WTC11 (cell line): Measurements from ENCODE around the gene SYNE3. TPM values are rescaled to one million over a fixed set of nuclear protein-coding genes. Genes with fewer than 3 reads are reported as not detected.

ENCODE experiments used
- ATF1 ChIP-seq: sonication (generic); formaldehyde crosslinking; IDR thresholded peaks from 2 replicates; pipeline ENCODE4 v1.8.1; 2023; ENCODE audit warnings: mild to moderate bottlenecking, moderate library complexity, missing genetic modification reagents
- ATF3 ChIP-seq: sonication (generic); formaldehyde crosslinking; conservative IDR thresholded peaks from 2 replicates; pipeline ENCODE4 v1.8.1; 2022; ENCODE audit warnings: mild to moderate bottlenecking, missing genetic modification reagents
- CBFB ChIP-seq: sonication (generic); formaldehyde crosslinking; IDR thresholded peaks from 2 replicates; pipeline ENCODE4 v1.8.1; 2022; ENCODE audit warnings: mild to moderate bottlenecking, low read depth, missing genetic modification reagents
- CDX4 ChIP-seq: fragments of 250-450 bp; sonication (Bioruptor Pico); IDR thresholded peaks from 2 replicates; pipeline ENCODE4 v1.9.0; 2021; ENCODE audit warnings: moderate library complexity, mild to moderate bottlenecking, inconsistent platforms, borderline replicate concordance
- ERG ChIP-seq: fragments of 250-450 bp; sonication (Bioruptor Pico); IDR thresholded peaks from 2 replicates; pipeline ENCODE4 v1.8.0; 2021; ENCODE audit warnings: mild to moderate bottlenecking
- FOXP1 ChIP-seq: sonication (generic); formaldehyde crosslinking; IDR thresholded peaks from 2 replicates; pipeline ENCODE4 v1.8.0; 2022; ENCODE audit warnings: missing genetic modification reagents, mild to moderate bottlenecking, moderate library complexity, borderline replicate concordance
- HMGA2 ChIP-seq: fragments of 250-450 bp; sonication (Bioruptor Pico); IDR thresholded peaks from 2 replicates; pipeline ENCODE4 v1.4.0; 2021; ENCODE audit warnings: mild to moderate bottlenecking, moderate library complexity
- MXD4 ChIP-seq: fragments of 250-450 bp; sonication (Bioruptor Pico); IDR thresholded peaks from 2 replicates; pipeline ENCODE4 v1.8.0; 2021; ENCODE audit warnings: mild to moderate bottlenecking, moderate library complexity, borderline replicate concordance
- NR1H2 ChIP-seq: sonication (generic); formaldehyde crosslinking; IDR thresholded peaks from 2 replicates; pipeline ENCODE4 v1.9.0; 2021; ENCODE audit warnings: mild to moderate bottlenecking, moderate library complexity, missing genetic modification reagents
- NR2C2 ChIP-seq: sonication (generic); formaldehyde crosslinking; IDR thresholded peaks from 2 replicates; pipeline ENCODE4 v1.8.0; 2022; ENCODE audit warnings: mild to moderate bottlenecking, missing genetic modification reagents
- OVOL2 ChIP-seq: fragments of 250-450 bp; sonication (Bioruptor Pico); IDR thresholded peaks from 2 replicates; pipeline ENCODE4 v1.9.0; 2021; ENCODE audit warnings: mild to moderate bottlenecking, borderline replicate concordance
- SOX15 ChIP-seq: fragments of 250-450 bp; sonication (Bioruptor Pico); IDR thresholded peaks from 2 replicates; pipeline ENCODE4 v1.9.0; 2021; ENCODE audit warnings: mild to moderate bottlenecking
- ZNF219 ChIP-seq: sonication (generic); formaldehyde crosslinking; IDR thresholded peaks from 2 replicates; pipeline ENCODE4 v1.8.0; 2023; ENCODE audit warnings: missing genetic modification reagents, mild to moderate bottlenecking, borderline replicate concordance
- ZNF416 ChIP-seq: fragments of 250-450 bp; sonication (Bioruptor Pico); IDR thresholded peaks from 2 replicates; pipeline ENCODE4 v1.9.0; 2021; ENCODE audit warnings: mild to moderate bottlenecking, inconsistent platforms
- ZNF423 ChIP-seq: fragments of 250-450 bp; sonication (Bioruptor Pico); IDR thresholded peaks from 2 replicates; pipeline ENCODE4 v2.1.2; 2022; ENCODE audit warnings: mild to moderate bottlenecking, moderate library complexity
- ZNF512 ChIP-seq: sonication (generic); formaldehyde crosslinking; IDR thresholded peaks from 2 replicates; pipeline ENCODE4 v1.8.1; 2022; ENCODE audit warnings: missing genetic modification reagents, borderline replicate concordance
- ZNF532 ChIP-seq: fragments of 250-450 bp; sonication (Bioruptor Pico); IDR thresholded peaks from 2 replicates; pipeline ENCODE4 v1.9.0; 2021; ENCODE audit warnings: mild to moderate bottlenecking, borderline replicate concordance
- ZSCAN18 ChIP-seq: fragments of 250-450 bp; sonication (Bioruptor Pico); IDR thresholded peaks from 2 replicates; pipeline ENCODE4 v2.1.2; 2022; ENCODE audit warnings: mild to moderate bottlenecking, moderate library complexity
- total RNA-seq: library from RNA; stranded (reverse); gene quantifications from 3 replicates; pipeline ENCODE4 v1.2.3, GENCODE V29; 2021
- TF ChIP-seq, protein P1 (sequence below): sonication (generic); formaldehyde crosslinking; IDR thresholded peaks from 2 replicates; pipeline ENCODE4 v1.8.1; 2022; ENCODE audit warnings: mild to moderate bottlenecking, missing genetic modification reagents, moderate library complexity, borderline replicate concordance
- TF ChIP-seq, protein P2 (sequence below): sonication (generic); formaldehyde crosslinking; IDR thresholded peaks from 2 replicates; pipeline ENCODE4 v1.8.1; 2022; ENCODE audit warnings: low read depth, missing genetic modification reagents, borderline replicate concordance
- TF ChIP-seq, protein P3 (sequence below): sonication (generic); formaldehyde crosslinking; IDR thresholded peaks from 2 replicates; pipeline ENCODE4 v1.8.1; 2023; ENCODE audit warnings: mild to moderate bottlenecking, missing genetic modification reagents, moderate library complexity

The SYNE3 gene
- total RNA-seq, 1 experiment from 2014 or later = 0.24 TPM

DNA sequence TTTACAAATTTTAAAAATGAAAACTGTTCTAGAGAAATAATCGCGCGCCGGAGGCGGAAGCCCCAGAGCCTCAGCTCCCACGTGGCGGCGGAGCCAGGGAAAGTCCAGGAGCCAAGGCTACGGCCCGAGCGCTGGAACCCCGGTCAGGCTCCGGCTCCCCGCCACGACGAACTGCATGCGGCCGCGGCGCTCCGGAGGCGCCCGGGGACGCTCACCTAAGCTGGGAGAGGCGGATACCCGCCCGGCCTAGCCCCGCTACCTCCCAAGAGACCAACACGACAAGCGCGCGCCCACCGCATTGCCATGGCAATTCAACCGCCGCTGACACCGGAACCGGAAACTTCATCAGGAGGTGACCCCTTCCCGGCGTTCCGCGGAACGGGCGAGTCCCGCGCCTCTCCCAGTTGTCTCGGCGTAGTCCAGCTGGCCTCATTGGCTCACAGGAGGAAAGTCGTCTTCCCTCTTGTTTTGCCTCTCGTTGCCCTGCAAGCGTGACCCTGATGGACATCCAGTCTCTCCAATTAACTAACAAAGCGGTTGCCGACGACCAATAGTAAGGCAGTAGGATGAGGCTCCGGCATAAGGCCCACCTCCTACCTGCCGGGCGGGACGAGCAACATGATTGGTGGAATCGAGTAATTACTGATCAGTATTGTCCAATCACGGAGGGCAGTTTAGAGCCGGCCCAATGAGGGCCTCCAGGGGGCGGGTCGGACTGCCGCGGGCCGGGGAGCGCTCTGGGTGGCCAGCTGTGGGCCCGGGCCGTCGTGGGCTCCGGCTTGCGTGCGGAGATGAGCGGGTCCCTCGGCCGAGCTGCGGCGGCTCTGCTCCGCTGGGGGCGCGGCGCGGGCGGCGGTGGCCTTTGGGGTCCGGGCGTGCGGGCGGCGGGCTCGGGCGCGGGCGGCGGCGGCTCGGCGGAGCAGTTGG is 18.1 kb upstream of the SYNE3 start, which contains the start of gene GLRX5 (continued):
- TF ChIP-seq ZNF532 (no peak), ZNF512 (CRISPR knock-in tag) (no peak), HMGA2 (no peak), ZNF416 (CRISPR knock-in tag) (no peak), SOX15 (CRISPR knock-in tag) (no peak), CBFB (no peak), FOXP1 (CRISPR knock-in tag) (no peak), ERG (CRISPR knock-in tag) (no peak), NR1H2 (CRISPR knock-in tag) (no peak), NR2C2 (CRISPR knock-in tag) (peak; percentile 95), CDX4 (CRISPR knock-in tag) (no peak), ZNF219 (CRISPR knock-in tag) (no peak), MXD4 (CRISPR knock-in tag) (no peak), ATF1 (CRISPR knock-in tag) (no peak), OVOL2 (CRISPR knock-in tag) (no peak), ZNF423 (peak; percentile 24; the same call in 1 of the 2 replicates), ZSCAN18 (CRISPR knock-in tag) (no peak), ATF3 (CRISPR knock-in tag) (no peak)
- TF ChIP-seq, protein P1, sequence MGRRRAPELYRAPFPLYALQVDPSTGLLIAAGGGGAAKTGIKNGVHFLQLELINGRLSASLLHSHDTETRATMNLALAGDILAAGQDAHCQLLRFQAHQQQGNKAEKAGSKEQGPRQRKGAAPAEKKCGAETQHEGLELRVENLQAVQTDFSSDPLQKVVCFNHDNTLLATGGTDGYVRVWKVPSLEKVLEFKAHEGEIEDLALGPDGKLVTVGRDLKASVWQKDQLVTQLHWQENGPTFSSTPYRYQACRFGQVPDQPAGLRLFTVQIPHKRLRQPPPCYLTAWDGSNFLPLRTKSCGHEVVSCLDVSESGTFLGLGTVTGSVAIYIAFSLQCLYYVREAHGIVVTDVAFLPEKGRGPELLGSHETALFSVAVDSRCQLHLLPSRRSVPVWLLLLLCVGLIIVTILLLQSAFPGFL (CRISPR knock-in tag) = no peak
- TF ChIP-seq, protein P2, sequence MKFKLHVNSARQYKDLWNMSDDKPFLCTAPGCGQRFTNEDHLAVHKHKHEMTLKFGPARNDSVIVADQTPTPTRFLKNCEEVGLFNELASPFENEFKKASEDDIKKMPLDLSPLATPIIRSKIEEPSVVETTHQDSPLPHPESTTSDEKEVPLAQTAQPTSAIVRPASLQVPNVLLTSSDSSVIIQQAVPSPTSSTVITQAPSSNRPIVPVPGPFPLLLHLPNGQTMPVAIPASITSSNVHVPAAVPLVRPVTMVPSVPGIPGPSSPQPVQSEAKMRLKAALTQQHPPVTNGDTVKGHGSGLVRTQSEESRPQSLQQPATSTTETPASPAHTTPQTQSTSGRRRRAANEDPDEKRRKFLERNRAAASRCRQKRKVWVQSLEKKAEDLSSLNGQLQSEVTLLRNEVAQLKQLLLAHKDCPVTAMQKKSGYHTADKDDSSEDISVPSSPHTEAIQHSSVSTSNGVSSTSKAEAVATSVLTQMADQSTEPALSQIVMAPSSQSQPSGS (CRISPR knock-in tag) = no peak
- TF ChIP-seq, protein P3, sequence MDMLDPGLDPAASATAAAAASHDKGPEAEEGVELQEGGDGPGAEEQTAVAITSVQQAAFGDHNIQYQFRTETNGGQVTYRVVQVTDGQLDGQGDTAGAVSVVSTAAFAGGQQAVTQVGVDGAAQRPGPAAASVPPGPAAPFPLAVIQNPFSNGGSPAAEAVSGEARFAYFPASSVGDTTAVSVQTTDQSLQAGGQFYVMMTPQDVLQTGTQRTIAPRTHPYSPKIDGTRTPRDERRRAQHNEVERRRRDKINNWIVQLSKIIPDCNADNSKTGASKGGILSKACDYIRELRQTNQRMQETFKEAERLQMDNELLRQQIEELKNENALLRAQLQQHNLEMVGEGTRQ (CRISPR knock-in tag) = peak; percentile 68
